WTC11 (cell line): ENCODE measurements around the gene BARX2. TPM values are rescaled to one million over a fixed set of nuclear protein-coding genes. Genes with fewer than 3 reads are reported as not detected.

Experiments
- ATAC-seq: fragments of 200-7000 bp; cut with Tn5 transposase; 2 replicates; pipeline ENCODE4 v1.10.0; 2021; ENCODE audit warnings: mild to moderate bottlenecking, moderate library complexity
- CTCF ChIA-PET: fragments of 300-600 bp; sonication (Branson Sonifier 250); formaldehyde crosslinking; loops from one replicate; lab custom pipeline; 2021; ENCODE audit warnings: antibody characterized with exemption; lab: Charles Lee
- POLR2A ChIA-PET: fragments of 350-600 bp; sonication (Branson Sonifier 250); formaldehyde crosslinking; loops from one replicate; lab custom pipeline; 2021; ENCODE audit warnings: antibody characterized with exemption; lab: Charles Lee
- DNase-seq: peaks from one replicate; pipeline ENCODE4 v3.0.0; 2021; ENCODE audit warnings: low spot score
- H3K27ac Mint-ChIP-seq: 2 replicates; pipeline ENCODE4 v1.8.0; 2021; ENCODE audit warnings: mixed read lengths
- H3K27me3 Mint-ChIP-seq: 2 replicates; pipeline ENCODE4 v1.8.0; 2021; ENCODE audit warnings: low read depth, mild to moderate bottlenecking, moderate library complexity, mixed read lengths
- H3K36me3 Mint-ChIP-seq: 2 replicates; pipeline ENCODE4 v1.8.0; 2021; ENCODE audit warnings: mixed read lengths
- H3K4me1 Mint-ChIP-seq: 2 replicates; pipeline ENCODE4 v1.8.0; 2022; ENCODE audit warnings: mixed read lengths
- H3K4me3 Mint-ChIP-seq: 2 replicates; pipeline ENCODE4 v1.8.0; 2021; ENCODE audit warnings: mild to moderate bottlenecking, moderate library complexity, mixed read lengths
- H3K9me3 Mint-ChIP-seq: 2 replicates; pipeline ENCODE4 v1.8.0; 2021; ENCODE audit warnings: mixed read lengths
- AR ChIP-seq: fragments of 250-450 bp; sonication (Bioruptor Pico); IDR thresholded peaks from 2 replicates; pipeline ENCODE4 v1.9.0; 2021; ENCODE audit warnings: mild to moderate bottlenecking
- ESRRA ChIP-seq: sonication (generic); formaldehyde crosslinking; IDR thresholded peaks from 2 replicates; pipeline ENCODE4 v1.8.1; 2022; ENCODE audit warnings: mild to moderate bottlenecking, missing genetic modification reagents, borderline replicate concordance
- FOXP1 ChIP-seq: sonication (generic); formaldehyde crosslinking; IDR thresholded peaks from 2 replicates; pipeline ENCODE4 v1.8.0; 2022; ENCODE audit warnings: missing genetic modification reagents, mild to moderate bottlenecking, moderate library complexity, borderline replicate concordance
- FOXP4 ChIP-seq: sonication (generic); formaldehyde crosslinking; IDR thresholded peaks from 2 replicates; pipeline ENCODE4 v1.8.0; 2022; ENCODE audit warnings: mild to moderate bottlenecking, missing genetic modification reagents
- HMGA2 ChIP-seq: fragments of 250-450 bp; sonication (Bioruptor Pico); IDR thresholded peaks from 2 replicates; pipeline ENCODE4 v1.4.0; 2021; ENCODE audit warnings: mild to moderate bottlenecking, moderate library complexity
- IRF2 ChIP-seq: sonication (generic); formaldehyde crosslinking; IDR thresholded peaks from 2 replicates; pipeline ENCODE4 v1.8.0; 2022; ENCODE audit warnings: low read depth, missing genetic modification reagents, borderline replicate concordance
- MXD4 ChIP-seq: fragments of 250-450 bp; sonication (Bioruptor Pico); IDR thresholded peaks from 2 replicates; pipeline ENCODE4 v1.8.0; 2021; ENCODE audit warnings: mild to moderate bottlenecking, moderate library complexity, borderline replicate concordance
- NFE2L1 ChIP-seq: sonication (generic); formaldehyde crosslinking; IDR thresholded peaks from 2 replicates; pipeline ENCODE4 v1.8.1; 2023; ENCODE audit warnings: missing genetic modification reagents
- NR1H2 ChIP-seq: sonication (generic); formaldehyde crosslinking; IDR thresholded peaks from 2 replicates; pipeline ENCODE4 v1.9.0; 2021; ENCODE audit warnings: mild to moderate bottlenecking, moderate library complexity, missing genetic modification reagents
- PRRX2 ChIP-seq: fragments of 250-450 bp; sonication (Bioruptor Pico); IDR thresholded peaks from 2 replicates; pipeline ENCODE4 v1.8.0; 2021; ENCODE audit warnings: mild to moderate bottlenecking
- TP53 ChIP-seq: sonication (generic); formaldehyde crosslinking; IDR thresholded peaks from 2 replicates; pipeline ENCODE4 v1.8.1; 2023; ENCODE audit warnings: mild to moderate bottlenecking, missing genetic modification reagents
- USF1 ChIP-seq: sonication (generic); formaldehyde crosslinking; IDR thresholded peaks from 2 replicates; pipeline ENCODE4 v1.8.0; 2022; ENCODE audit warnings: mild to moderate bottlenecking, missing genetic modification reagents
- USF2 ChIP-seq: sonication (generic); formaldehyde crosslinking; IDR thresholded peaks from 2 replicates; pipeline ENCODE4 v1.8.1; 2023; ENCODE audit warnings: mild to moderate bottlenecking, missing genetic modification reagents, moderate library complexity
- ZNF263 ChIP-seq: sonication (generic); formaldehyde crosslinking; IDR thresholded peaks from 2 replicates; pipeline ENCODE4 v1.8.1; 2022; ENCODE audit warnings: low read depth, mild to moderate bottlenecking, moderate library complexity, missing genetic modification reagents
- ZNF281 ChIP-seq: sonication (generic); formaldehyde crosslinking; IDR thresholded peaks from 2 replicates; pipeline ENCODE4 v1.8.0; 2023; ENCODE audit warnings: mild to moderate bottlenecking, missing genetic modification reagents
- ZNF416 ChIP-seq: fragments of 250-450 bp; sonication (Bioruptor Pico); IDR thresholded peaks from 2 replicates; pipeline ENCODE4 v1.9.0; 2021; ENCODE audit warnings: mild to moderate bottlenecking, inconsistent platforms
- ZNF532 ChIP-seq: fragments of 250-450 bp; sonication (Bioruptor Pico); IDR thresholded peaks from 2 replicates; pipeline ENCODE4 v1.9.0; 2021; ENCODE audit warnings: mild to moderate bottlenecking, borderline replicate concordance
- total RNA-seq: library from RNA; stranded (reverse); gene quantifications from 3 replicates; pipeline ENCODE4 v1.2.3, GENCODE V29; 2021

The BARX2 gene
- total RNA-seq, 1 experiment from 2014 or later: not detected

- TF ChIP-seq USF2 (no peak), FOXP4 (no peak), ZNF263 (CRISPR knock-in tag) (no peak)
- TF ChIP-seq, all 79 proteins: peak for 0
Measured at GRCh38 chr11:129417458-129417857, 41.8 kb downstream of the BARX2 start (continued).

- ATAC-seq: no peak
- CTCF ChIA-PET: interaction anchor here (0.8 kb wide), 1 partner anchor 278 kb away, joined by 5 read pairs; no protein-coding TSS in a partner anchor
- TF ChIP-seq AR (no peak), HMGA2 (CRISPR knock-in tag) (no peak)
- TF ChIP-seq, all 79 proteins: peak for 0
Measured at GRCh38 chr11:129418039-129418438, 42.4 kb downstream of the BARX2 start.

GRCh38 chr11:129419386-129419785 lies 43.7 kb downstream of the BARX2 start:
- ChIA-PET POLR2A (interaction anchor here (0.9 kb wide), 1 partner anchor 21 kb away, joined by 3 read pairs; no protein-coding TSS in a partner anchor), CTCF (interaction anchor here (0.6 kb wide), 1 partner anchor 53 kb away, joined by 4 read pairs; no protein-coding TSS in a partner anchor)
- no peak overlapping the region for H3K27ac Mint-ChIP-seq
- ATAC-seq (no peak), DNase-seq (no peak)
- H3K4me3 Mint-ChIP-seq: no peak overlapping the region
- no peaks in the 10 kb centered on the region for H3K36me3 Mint-ChIP-seq
- no peaks in the 10 kb centered on the region for H3K9me3 Mint-ChIP-seq
- no peaks in the 10 kb centered on the region for H3K27me3 Mint-ChIP-seq
- H3K4me1 Mint-ChIP-seq: no peaks in the 10 kb centered on the region
- no peak for TF ChIP-seq ZNF532 (CRISPR knock-in tag)
- no peak for TF ChIP-seq ZNF416 (CRISPR knock-in tag)
- TF ChIP-seq MXD4 (CRISPR knock-in tag): no peak
- no peak for TF ChIP-seq NFE2L1 (CRISPR knock-in tag)
- TF ChIP-seq FOXP1: no peak
- TF ChIP-seq TP53 (CRISPR knock-in tag): no peak
- no peak for TF ChIP-seq IRF2 (CRISPR knock-in tag)
- TF ChIP-seq PRRX2 (CRISPR knock-in tag): no peak
- no peak for TF ChIP-seq ESRRA (CRISPR knock-in tag)
- no peak for TF ChIP-seq USF1
- no peak for TF ChIP-seq ZNF281 (CRISPR knock-in tag)
- TF ChIP-seq NR1H2 (CRISPR knock-in tag): no peak
- no peak for TF ChIP-seq USF2

More at GRCh38 chr11:129418039-129418438, 42.4 kb downstream of the BARX2 start:
- POLR2A ChIA-PET: no interaction called here
- H3K36me3 Mint-ChIP-seq: no peaks in the 10 kb centered on the region
- H3K4me1 Mint-ChIP-seq: no peaks in the 10 kb centered on the region
- no peaks in the 10 kb centered on the region for H3K9me3 Mint-ChIP-seq
- H3K4me3 Mint-ChIP-seq: no peak overlapping the region
- no peak overlapping the region for H3K27ac Mint-ChIP-seq
- H3K27me3 Mint-ChIP-seq: no peaks in the 10 kb centered on the region
- DNase-seq: no peak
